ENCODE results near the gene ITPKC.
A peak's percentile ranks its signal among the peaks of the same experiment; 100 is the strongest.
"Not testable (repeated sequence)": the region's sequence is repeated elsewhere in the genome, so short reads cannot be mapped to it uniquely, and the experiment has no call there.

The ITPKC gene

GRCh38 chr19:40742477-40742876 is 25.6 kb downstream of the ITPKC start:
- no peak for DNase-seq

DNA sequence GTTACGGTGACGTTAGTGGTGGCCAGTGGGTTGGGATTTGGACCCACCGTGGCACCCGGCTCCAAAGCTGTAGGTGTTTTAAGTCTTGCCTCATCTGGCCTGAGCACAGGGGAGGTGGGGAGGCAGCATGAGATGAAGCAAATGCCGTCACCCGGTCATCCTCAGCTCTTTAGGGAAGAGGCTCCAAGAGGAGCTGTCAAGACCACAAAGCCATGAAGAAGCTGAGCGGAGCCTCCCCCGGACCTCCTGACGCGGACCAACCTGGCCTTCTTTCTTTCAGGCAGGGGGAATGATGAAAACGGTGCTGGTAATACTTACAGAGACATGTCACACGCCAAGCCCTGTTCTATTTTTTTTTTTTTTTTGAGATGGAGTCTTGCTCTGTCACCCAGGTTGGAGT is 26.0 kb downstream of the ITPKC start:
- no peak for DNase-seq

GRCh38 chr19:40743926-40744325 is 27.0 kb downstream of the ITPKC start:
- DNase-seq, result no peak

DNA sequence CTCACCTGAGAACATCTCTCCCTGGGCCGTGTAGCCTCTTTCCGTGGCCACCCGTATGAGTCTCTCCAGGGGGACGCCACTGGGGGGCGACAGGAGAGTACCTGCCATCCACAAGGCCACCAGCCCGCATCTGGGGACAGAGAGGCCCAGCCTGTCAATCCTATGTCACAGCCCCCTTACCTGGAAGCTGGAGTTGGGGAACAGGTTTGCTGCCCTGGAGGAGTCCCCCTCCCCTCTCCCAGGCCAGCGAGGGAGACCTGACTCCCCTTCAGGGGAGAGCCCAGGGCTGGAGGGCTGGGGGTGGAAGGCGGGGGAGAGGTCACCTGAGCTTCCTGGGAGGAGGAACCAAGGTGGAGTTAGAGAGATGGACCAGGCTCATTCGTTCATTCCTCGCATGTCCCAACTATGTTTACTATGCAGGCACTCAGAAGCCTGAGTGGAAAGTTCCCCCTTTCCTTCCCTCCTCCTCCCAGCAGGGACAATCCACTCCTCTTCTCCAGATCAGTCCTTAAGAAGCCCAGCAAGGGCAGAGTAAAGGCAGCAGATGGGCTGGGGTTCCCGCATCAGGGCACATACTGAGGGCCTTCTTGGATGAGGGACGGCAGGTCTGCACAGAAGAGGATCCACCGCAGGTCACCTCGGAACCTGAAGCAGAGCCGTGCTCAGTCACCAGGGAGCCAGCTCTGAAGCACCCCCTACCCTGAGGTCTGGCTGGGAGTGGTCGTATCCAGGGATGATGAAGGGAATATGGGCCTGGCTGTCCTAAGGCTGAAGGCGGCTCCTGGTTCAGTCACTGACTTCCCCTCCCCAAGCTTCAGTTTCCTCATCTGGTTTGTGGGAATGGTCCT is 27.9 kb downstream of the ITPKC start:
- peak; percentile 8 for DNase-seq

- peak; percentile 69 for DNase-seq
Observed at GRCh38 chr19:40745402-40745780, 28.5 kb downstream of the ITPKC start.

GRCh38 chr19:40747536-40747935 is 30.6 kb downstream of the ITPKC start:
- DNase-seq, result no peak

GRCh38 chr19:40750058-40750873 is 33.4 kb downstream of the ITPKC start, which contains the start of gene ACTMAP:
Gene ACTMAP, minus strand, starts transcription at chr19:40750477. Its CDS starts 674 bp downstream, at chr19:40749803.
- peak; percentile 100 for DNase-seq

DNA sequence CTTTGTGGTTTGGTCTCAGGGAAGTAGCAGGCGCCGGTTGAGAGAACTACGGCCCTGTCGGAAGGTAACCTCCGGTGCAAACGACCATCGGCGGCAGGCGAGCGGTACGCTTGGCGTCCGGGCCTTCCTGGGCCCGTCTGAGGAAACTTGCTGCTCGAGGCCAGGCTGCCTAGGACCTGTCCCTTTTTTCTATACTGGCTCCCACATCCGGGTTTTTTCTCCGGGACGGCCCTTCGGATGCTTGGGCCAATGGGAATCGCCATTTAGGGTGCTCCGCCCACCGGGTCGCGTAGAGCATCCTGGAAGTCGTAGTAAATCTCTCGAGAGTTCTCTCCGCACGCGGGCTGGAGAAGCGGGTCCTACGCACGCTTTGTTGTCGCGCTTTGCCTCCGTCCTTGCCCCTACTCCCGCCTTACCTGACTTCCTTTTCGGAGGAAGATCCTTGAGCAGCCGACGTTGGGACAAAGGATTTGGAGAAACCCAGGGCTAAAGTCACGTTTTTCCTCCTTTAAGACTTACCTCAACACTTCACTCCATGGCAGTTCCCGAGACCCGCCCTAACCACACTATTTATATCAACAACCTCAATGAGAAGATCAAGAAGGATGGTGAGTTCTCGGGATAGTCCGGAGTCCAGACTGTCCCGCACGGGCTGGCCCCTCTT is 34.1 kb downstream of the ITPKC start, which contains the start of gene SNRPA:
TSS of gene SNRPA (plus strand) at position 330 of the 664 bp plus-strand sequence. CDS start at position 536, 206 bp downstream.
- peak; percentile 98 for DNase-seq

DNA sequence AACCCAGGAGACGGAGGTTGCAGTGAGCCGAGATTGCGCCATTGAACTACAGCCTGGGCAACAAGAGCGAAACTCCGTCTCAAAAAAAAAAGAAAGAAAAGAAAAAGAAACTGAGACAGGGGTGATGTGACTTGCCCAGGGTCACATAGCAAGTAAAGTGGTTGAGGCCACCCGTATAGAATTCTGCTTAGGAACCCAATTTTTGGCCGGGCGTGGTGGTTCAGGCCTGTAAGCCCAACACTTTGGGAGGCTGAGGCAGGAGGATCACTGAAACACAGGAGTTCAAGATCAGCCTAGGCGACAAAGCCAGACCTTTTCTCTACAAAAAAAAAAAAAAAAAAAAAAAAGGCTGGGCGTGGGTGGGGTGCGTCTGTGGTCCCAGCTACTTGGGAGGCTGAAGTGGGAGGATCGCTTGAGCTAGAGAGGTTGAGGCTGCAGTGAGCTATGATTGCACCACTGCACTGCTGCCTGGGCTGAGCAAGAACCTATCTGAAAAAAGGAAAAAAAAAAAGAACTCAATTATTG is 35.4 kb downstream of the ITPKC start:
- no peak for DNase-seq

GRCh38 chr19:40754611-40755247 is 37.8 kb downstream of the ITPKC start:
- DNase-seq, result no peak

- DNase-seq, result no peak
Observed at GRCh38 chr19:40755248-40755624, 38.3 kb downstream of the ITPKC start.

DNA sequence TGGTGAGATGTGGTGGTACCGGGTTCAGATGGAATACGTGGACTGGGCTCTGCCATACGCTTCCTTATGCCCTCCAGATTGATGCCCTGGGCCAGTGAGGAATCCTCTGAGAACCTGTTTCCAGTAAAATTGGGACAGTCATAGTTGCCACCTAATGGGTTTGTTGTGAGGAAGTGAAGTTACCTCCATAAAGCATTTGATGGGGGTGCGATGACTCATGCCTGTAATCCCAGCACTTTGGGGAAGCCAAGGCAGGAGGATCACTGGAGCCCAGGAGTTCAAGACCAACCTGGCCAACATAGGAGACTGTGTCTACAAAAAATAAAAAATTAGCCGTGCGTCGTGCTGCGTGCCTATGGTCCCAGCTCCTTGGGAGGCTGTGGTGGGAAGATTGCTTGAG is 38.9 kb downstream of the ITPKC start:
- no peak for DNase-seq

DNA sequence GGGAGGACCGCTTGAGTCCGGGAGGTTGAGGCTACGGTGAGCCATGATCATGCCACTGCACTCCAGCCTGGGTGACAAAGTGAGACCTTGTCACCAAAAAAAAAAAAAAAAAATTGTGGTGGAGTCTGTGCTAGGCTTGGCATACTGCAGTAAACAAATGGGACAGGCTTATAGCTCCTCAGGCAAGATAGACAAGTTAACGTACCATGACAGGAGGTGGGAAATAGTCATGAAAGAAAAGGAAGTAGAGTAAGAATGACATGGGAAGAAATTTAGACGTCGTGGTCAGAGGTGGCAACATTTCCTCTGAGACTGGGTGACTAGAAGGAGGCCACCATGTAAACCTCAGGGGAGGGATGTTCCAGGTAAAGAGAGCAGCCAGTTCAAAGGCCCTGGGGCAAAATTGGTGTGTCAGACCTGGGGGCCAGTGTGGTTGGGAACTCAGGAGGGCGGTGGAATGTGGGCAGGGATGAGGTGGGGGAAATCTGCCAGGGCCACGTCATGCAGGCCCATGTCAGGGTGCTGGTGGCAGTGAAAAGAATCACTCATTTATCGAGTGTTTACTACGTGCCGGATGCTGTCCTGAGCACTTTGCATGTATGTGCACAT is 39.7 kb downstream of the ITPKC start:
- DNase-seq, result no peak

DNA sequence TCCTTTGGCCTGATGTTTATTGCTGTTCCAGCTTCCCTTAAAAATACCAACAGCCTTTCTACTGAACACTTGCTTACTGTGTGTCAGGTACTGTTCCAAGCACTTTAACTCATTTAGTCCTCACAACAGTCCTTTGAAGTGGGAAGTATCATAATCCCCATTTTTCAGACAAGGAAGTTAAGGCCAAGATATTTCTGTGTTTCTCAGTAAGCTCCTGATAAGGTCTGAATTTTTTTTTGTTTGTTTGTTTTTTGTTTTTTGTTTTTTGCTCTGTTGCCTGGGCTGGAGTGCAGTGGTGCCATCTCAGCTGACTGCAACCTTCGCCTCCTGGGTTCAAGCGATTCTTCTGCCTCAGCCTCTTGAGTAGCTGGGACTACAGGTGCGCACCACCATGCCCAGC is 41.6 kb downstream of the ITPKC start:
- DNase-seq, result no peak

DNA sequence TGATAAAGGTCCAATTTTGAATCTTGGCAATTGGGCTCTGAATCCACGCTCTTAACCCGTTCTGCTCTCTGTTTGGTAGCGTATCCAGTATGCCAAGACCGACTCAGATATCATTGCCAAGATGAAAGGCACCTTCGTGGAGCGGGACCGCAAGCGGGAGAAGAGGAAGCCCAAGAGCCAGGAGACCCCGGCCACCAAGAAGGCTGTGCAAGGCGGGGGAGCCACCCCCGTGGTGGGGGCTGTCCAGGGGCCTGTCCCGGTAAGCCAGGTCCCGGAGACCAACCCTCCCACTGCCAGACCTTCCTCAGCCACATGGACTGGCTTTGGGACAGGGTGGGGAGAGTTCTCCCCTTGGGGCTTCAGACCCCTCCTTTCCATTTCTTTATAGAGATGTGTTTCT is 42.4 kb downstream of the ITPKC start:
- DNase-seq, result no peak

DNA sequence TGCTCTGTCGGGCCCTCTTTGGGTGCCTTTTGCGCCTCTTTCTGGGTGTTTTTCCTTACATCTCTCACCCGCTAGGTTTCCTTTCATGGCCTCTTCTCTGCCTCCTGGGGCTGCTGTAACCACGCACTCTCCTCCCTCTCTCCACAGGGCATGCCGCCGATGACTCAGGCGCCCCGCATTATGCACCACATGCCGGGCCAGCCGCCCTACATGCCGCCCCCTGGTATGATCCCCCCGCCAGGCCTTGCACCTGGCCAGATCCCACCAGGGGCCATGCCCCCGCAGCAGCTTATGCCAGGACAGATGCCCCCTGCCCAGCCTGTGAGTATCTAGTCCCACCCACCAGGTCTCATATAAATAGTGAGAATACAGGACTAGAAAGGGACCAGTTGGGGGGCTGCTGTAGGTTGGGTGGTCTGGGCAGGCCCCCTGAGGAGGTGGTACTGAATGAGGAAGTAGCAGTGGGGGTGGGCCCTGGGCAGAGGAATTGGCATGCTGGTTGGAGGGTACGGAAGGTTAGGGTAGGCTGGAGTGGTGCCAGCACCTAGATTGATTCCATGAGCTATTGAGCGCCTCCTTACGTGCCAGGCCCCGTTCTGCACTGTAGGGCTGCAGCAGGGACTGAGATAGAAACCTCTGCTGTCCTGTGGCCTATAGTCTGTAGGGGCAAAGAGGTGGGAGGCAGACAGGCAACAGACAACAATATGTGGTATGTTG is 46.0 kb downstream of the ITPKC start:
- DNase-seq, result no peak

- DNase-seq, result no peak
Observed at GRCh38 chr19:40763526-40763925, 46.6 kb downstream of the ITPKC start.

- DNase-seq, result no peak
Observed at GRCh38 chr19:40763963-40764362, 47.1 kb downstream of the ITPKC start.

DNA sequence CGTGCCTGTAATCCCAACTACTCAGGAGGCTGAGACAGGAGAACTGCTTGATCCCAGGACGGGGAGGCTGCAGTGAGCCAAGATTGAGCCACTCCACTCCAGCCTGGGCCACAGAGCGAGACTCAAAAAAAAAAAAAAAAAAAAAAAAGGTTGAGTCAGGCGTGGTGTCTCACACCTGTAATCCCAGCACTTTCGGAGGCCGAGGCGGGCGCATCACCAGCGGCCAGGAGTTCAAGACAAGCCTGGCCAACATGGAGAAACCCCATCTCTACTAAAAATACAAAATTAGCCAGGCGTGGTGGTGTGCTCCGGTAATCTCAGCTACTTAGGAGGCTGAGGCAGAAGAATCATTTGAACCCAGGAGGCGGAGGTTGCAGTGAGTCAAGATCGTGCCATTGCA is 49.5 kb downstream of the ITPKC start:
- not testable (repeated sequence) for DNase-seq

- DNase-seq, result no peak
Observed at GRCh38 chr19:40768869-40769268, 52.0 kb downstream of the ITPKC start.

Measured in fibroblast of skin of back (primary cell).